ENCODE data around the gene NDUFB7. TPM values are rescaled to one million over a fixed set of nuclear protein-coding genes. Genes with fewer than 3 reads are reported as not detected.

Gene NDUFB7
- total and polyA plus RNA-seq, 2 of the 8 experiments (the other 6 are each of a cell fraction or from before 2014, with no cell fraction given) = 151 to 740 TPM

- Histone ChIP-seq H2BK120ac (replicated peaks; ENCODE audit: low read depth, low read length) (no peak overlapping the region), H3K4me2 (ENCODE audit: insufficient read depth in 1 of 2, low read depth in 2 of 2, low read length in 2 of 2) (no peak overlapping the region), H4K20me1 (replicated peaks in 1 of 2; ENCODE audit: control insufficient read depth in 1 of 2, insufficient read depth in 2 of 2, low read length in 2 of 2) (no peaks in the 10 kb centered on the region), H2BK5ac (ENCODE audit: low read depth, low read length) (no peak overlapping the region), H3K9me3 (ENCODE audit: insufficient read depth in 2 of 2, low read depth in 1 of 2, low read length in 1 of 2) (peaks cover 37 to 52% of the 10 kb centered on the region in 2 experiments), H4K91ac (replicated peaks; ENCODE audit: insufficient read length, low read length) (no peak overlapping the region), H3K36me3 (ENCODE audit: control insufficient read depth in 2 of 4, insufficient read depth in 4 of 4, low read length in 3 of 4) (no peaks in the 10 kb centered on the region), H3K14ac (ENCODE audit: insufficient read length) (no peak overlapping the region), H2AFZ (ENCODE audit: low read length) (no peak overlapping the region), H2AK5ac (ENCODE audit: low read depth, low read length) (no peak overlapping the region), H3K27ac (ENCODE audit: low read depth, low read length) (no peak overlapping the region), H3K4ac (replicated peaks; ENCODE audit: insufficient read length, low read depth, low read length) (no peak overlapping the region), H3K4me1 (replicated peaks in 1 of 4; ENCODE audit: control insufficient read depth in 3 of 4, insufficient read depth in 4 of 4, low read length in 3 of 4) (no peaks in the 10 kb centered on the region), H3K23ac (ENCODE audit: insufficient read length) (no peak overlapping the region), H3K4me3 (ENCODE audit: extremely low read depth in 1 of 4, insufficient read depth in 2 of 4, low read depth in 3 of 4, low read length in 4 of 4) (no peak overlapping the region), H3K9ac (replicated peaks in 1 of 4; ENCODE audit: extremely low read depth in 1 of 4, low read depth in 3 of 4, low read length in 3 of 4) (no peak overlapping the region), H3K79me2 (ENCODE audit: control insufficient read depth in 1 of 2, insufficient read depth in 2 of 2, low read length in 2 of 2) (no peaks in the 10 kb centered on the region), H2BK20ac (ENCODE audit: low read length) (no peak overlapping the region), H4K8ac (ENCODE audit: extremely low read depth, insufficient read depth, low read length) (no peak overlapping the region), H3K23me2 (ENCODE audit: low read depth, low read length) (no peaks in the 10 kb centered on the region), H3K18ac (ENCODE audit: extremely low read depth, low read length) (no peak overlapping the region), H2BK12ac (ENCODE audit: low read depth, low read length) (no peak overlapping the region), H3K79me1 (ENCODE audit: low read depth, low read length) (no peaks in the 10 kb centered on the region), H4K5ac (ENCODE audit: insufficient read length, low read depth, low read length) (no peak overlapping the region), H3K56ac (replicated peaks; ENCODE audit: insufficient read length, low read depth, low read length) (no peak overlapping the region), H2BK15ac (ENCODE audit: low read length) (no peak overlapping the region), H3K27me3 (replicated peaks in 1 of 4; ENCODE audit: control insufficient read depth in 3 of 4, extremely low read depth in 1 of 4, insufficient read depth in 3 of 4, low read length in 3 of 4) (no peaks in the 10 kb centered on the region)
- ChIA-PET POLR2A (ENCODE audit: partially characterized antibody) (no interaction called here), CTCF (ENCODE audit: partially characterized antibody) (interaction anchor here (0.7 to 1.5 kb wide), 3 partner anchors 13 to 1158 kb away, joined by 3 to 5 read pairs (median 4); no protein-coding TSS in a partner anchor)
- no peak for DNase-seq (ENCODE audit: low read depth in 1 of 2, low spot score in 2 of 2)
- FAIRE-seq = no peak
- 77% methylated on average over 9 of the region's 9 CpGs; no CpG with 5 or more reads in 1 of the 2 experiments for WGBS, 2 experiments (ENCODE audit: extremely low coverage in 1 of 2, insufficient coverage in 1 of 2, insufficient read length in 1 of 2, insufficient replicate concordance in 2 of 2, low coverage in 1 of 2, low lambda C conversion rate in 2 of 2, missing lambda C conversion rate in 1 of 2)
- TF ChIP-seq YY1 (IDR thresholded peaks at IDR 0.05; ENCODE audit: low read depth, low read length) = no peak
Measured at GRCh38 chr19:14606627-14607026, 34.8 kb upstream of the NDUFB7 start.

Measured in H1 (cell line).